Activated naive CD4-positive, alpha-beta T cell treated with anti-CD3 and anti-CD28 coated beads, Interleukin-2, amount 50 U/mL, for 16 hours (primary cell): Measurements from ENCODE around the gene NDUFB8.
"Not testable (repeated sequence)": the region's sequence is repeated elsewhere in the genome, so short reads cannot be mapped to it uniquely, and the experiment has no call there.

Experiments
- DNase-seq: peaks from one replicate; pipeline ENCODE4 v3.0.0-alpha.2; 2020

NDUFB8 gene

DNA sequence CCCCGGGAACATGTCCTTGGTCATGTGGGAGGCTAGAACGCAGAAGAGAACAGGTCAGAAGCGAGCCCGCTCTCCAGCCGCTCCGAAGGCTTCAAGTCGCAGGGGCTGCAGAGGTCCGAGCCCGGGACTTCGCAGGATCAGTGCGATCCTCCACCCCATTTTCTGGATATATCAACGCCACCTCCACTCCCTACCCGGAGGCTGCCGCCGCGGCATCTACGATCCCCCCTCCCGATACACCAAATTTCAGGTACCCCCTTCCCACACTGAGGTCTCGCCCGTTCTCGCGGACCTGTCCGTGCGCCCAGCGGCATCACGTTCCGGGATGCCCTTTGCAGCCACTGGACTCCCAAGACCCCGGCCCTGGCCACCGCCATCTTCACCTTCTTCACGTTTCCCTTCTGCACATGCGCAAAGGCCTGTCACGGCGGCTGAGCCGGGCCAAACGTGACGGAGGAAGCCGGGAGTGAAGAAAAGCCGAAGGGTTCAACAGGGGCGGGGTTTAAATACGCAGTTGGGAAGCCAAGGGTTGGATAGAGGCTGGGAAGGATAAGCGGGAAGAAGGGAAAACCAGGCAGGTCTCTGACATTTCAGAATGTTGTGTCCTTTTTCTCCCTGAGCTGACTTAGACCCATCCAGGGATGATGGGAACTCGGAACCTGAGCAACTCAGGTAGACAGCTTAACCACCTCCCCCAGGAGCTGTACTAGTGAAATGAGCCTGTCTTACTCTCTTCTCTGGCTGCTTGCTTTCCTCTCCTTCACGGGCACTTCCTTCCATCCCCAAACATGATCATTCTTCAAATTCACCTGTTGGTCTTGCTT lies at the start of gene NDUFB8:
Gene NDUFB8, minus strand, starts transcription at position 397 of the 824 bp plus-strand sequence. Its CDS starts 20 bp downstream, at position 377.
- peak; percentile 87 for DNase-seq

DNA sequence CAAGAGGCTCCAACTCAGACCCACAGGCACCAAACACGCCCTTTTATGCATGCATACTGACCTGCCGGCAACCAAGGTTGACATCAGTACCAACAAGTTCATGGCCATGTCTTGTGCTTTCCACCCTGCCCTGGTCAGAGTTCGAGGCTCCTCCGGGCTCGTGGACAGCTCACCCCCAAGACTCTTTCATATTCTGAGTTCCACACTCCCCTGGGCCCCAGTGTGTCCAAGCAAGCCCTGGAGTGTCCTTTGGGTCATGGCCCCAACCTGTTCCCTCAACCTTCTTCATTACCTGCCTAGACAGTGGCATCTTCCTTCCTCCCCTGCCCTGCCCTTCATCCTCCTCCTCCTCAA lies 46.6 kb upstream of the NDUFB8 start:
- no peak for DNase-seq

DNA sequence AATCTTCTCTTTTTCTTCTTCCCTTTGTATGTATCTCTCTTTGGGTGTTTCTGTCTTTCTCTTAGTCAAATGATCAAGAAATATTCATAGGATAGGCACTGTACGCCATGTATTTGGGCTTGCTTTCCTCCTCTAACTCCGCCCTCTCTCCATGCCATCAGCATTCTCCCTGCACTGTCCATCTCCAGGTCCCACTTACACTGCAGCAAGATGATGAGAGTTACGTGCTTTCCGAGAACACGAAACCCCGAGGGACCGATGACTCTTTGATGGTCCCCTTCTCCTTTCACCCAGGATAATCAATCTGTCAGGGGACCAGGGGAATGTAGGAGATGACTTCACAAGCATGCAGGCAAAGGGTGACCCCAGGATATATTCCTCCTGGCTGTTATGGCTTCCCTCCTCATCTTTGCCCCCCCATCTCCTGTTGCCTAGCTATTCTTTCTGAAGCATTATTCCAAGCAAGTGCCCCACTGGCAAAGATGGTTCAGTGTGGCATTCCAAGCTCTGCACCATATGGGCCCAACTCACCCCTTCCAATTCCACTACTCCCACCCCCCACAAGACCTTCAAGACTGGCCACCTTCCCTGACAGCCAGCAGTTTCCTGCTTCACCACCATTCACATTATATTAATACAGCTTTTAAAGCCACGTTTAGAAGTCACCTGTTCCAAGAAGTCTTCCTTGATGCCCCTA lies 46.1 kb upstream of the NDUFB8 start:
- DNase-seq, result no peak

DNA sequence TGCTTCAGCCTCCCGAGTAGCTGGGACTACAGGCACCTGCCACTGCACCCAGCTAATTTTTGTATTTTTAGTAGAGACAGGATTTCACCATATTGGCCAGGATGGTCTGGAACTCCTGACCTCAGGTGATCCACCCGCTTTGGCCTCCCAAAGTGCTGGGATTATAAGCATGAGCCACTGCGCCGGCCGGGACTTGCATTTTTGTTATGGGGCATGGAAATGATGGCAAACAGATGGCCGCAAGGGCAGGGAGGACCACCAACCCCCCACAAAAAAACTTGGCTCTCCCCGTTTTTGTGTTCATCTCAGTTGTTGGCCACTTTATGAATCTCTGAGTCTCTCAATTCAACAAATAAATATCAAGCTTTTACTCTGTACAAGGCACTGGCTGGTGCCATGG lies 45.5 kb upstream of the NDUFB8 start:
- DNase-seq, result not testable (repeated sequence)

DNA sequence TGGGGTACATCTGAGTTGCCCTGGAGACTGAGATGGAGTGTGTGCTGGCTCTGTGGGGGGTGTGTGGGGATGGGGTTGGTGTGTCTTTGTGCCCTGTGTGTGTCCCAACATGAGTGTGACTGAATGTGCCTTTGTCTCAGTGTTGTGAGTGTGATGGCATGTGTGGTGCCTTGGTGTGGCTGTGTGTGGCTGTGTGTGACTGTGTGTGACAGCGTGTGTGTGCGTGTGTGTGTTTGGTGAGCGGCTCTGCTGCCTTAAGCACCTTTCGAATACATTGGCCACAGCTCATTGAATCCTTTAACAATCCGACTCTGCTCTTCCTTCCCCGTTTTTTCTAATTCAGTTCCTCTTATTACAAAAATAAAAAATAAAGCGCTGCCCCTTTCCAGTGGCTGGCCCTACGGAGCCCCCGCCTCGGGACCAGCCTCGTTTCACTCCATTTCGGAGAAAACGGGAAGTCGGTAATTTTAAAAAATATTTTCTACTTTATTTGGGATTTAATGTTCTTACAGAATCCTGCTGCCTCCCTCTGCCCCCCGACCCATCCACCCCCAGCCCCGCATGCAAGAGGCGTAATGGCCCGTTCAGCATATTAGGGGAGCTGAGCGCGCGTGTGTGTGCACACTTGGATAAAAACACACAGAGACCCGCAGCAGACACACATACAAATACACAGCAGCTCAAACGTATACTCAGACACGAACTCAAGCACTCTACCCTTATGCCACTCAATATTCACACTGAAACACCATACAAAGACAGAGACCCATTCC lies 41.6 kb upstream of the NDUFB8 start:
- DNase-seq, result no peak

DNA sequence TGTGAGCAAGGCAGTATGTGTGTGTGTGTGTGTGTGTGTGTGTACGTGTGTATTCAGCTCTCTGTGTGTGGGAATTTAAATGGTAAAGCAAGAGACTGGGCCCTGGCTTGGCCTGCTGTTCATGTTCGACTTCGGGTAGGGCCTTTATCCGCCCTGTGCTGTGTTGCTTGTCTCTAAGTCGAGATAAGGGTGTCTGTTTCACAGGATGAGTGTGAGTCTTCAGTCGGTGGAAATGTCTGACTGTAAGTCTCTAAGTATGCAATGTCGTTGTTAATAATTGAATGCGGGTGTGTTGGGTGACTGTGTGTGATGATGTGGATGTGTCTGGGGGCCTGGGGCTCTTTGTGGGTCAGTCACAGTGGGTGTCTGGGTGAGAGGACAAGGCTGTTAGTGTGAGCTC lies 40.8 kb upstream of the NDUFB8 start:
- DNase-seq, result no peak

DNA sequence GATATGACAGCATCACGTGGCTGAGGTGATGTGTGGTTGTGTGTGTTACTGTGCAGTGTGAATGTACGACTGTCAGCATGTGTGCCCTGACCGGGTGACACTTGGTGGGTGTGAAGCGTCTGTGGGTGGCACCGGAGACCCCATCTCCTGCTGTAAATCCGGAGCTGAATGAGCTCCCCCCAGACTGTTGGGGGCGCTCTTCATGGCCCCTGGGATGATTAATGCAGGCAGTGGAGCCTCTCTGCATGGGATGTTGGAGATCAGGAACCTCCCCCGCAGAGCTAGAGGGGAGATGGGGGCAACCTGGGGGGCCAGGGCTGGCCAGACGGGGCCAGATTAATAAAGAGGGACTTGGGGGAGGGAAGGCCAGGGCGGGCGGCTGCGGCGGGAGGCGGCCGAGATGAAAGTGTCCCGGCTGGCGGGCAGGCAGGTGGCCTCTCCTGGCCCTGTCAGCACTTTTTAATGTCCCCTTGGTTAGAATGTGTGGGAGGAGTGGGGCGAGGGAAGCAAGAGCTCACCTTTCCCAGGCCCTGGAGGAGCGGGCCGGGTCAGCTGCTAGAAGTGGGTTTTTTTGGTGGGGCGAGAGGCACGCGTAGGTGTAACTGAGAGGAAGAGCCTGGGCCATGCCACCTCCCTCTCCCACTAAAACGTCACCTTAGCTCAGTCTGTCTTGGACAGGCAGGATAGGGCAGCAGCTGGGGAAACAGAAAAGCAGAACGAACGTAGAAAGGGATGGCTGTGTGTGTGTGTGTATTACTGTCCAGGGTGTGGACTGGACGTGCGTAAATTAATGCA lies 40.2 kb upstream of the NDUFB8 start:
- DNase-seq, result no peak

DNA sequence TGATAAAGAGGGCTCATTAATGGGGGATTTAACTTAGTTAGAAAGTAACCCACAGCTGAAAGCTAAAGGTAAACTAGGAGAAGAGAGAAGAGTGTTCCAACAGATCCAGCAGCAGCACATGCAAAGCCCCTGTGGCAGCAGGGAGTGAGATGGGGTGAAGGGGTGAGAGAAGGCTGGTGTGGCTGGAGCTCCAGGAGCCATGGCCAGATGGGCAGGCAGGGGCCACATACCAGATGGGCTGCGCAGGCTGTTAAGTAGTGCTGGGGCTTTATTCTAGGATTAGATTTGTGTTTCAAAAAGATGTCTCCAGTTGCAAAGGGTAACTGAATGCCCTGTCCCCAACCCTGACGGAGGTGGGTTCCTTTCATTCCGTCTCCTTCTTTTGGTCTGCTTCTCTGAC lies 39.2 kb upstream of the NDUFB8 start:
- no peak for DNase-seq

DNA sequence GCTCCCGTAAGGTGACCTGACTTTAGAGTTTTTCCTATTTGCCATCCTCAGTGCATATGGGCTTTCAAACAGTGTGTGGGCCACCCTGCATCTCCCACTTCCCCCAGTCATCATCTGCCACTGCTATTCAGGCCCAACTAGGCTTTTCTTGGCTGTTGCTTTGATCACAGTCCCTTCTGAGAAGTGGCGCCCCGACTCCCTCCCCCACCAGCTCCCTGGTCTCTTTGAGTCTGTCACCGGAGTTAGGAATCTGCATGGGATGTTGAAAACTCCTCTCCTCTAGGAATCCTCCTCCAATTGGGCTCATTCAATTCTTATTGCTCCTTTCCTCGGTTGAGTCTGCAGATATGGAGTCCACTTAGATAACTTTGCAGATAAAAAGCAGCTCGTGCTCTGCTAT lies 38.2 kb upstream of the NDUFB8 start:
- no peak for DNase-seq

DNA sequence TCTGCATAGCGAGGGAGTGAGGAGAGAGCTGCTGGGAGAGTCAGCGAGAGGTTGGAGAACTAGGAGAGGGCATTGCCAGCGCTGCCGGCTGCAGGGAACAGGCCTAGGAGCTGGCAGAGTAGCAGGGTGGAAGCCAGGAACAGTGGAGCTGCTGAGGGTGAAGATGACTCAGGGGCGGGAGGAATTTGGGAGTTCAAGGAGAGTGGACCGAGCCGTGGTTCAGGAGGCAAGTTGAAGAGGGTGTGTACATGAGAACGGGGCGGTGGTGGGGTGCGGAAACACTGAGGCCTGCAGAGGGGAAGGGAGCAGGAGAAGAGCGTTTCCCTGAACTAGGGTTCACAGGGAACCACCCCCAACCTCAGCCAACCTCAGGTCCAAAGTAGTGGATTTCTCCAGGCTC lies 37.6 kb upstream of the NDUFB8 start:
- DNase-seq, result no peak

DNA sequence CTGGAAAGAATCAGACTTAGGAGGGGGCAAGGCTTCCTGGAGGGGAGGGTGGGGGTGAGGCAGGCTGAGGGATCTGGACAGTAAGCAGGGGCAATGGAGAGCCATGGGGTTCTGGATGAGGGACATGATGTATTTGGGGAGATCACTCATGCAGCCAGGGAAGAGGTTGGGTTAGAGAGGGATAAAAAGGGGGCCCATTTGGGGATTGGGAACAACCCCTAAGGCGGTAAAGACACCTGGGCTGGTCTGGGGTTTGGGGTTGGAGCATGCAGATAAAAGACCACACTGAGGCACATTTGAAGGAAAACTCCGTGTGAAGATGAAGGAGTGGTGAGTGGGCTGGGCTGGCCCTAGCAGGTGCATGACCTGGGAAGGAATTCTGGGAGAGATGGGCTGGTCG lies 36.9 kb upstream of the NDUFB8 start:
- no peak for DNase-seq

DNA sequence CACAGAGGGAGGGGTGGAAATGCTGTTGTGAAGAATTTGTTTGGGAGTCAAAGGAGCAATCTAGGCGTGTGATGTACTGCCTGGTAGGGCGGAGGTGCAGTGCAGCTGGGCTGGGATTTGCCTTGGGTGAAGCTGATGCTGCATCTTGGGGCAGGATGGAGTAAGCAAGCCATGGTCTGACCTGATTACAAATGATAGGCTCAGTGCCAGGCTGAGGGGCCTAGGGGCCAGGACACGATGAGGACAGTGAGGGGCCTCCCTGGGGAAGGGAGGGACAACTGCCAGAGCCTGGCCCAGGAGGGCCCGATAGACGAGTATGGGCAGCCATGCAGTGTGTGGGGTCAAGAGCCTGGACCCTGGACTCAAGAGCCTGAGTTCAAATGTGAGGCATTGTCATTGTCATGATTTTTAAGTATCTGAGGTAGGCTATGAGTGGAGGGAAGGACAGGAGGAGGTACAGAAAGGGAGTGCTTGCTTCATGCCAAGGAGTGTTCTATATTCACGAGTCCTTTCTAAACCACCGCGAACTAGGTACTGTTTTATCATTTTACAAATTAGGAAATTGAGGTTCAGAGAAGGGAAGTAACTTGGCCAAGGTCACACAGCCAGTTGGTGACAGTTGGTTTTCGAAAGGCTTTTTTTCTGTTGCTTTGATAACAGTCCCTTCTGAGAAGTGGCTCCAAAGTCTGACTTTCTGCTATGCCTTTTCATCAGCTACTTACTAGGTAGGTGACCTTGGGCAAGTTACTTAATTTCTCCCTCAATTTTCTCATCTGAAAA lies 35.7 kb upstream of the NDUFB8 start:
- no peak for DNase-seq

DNA sequence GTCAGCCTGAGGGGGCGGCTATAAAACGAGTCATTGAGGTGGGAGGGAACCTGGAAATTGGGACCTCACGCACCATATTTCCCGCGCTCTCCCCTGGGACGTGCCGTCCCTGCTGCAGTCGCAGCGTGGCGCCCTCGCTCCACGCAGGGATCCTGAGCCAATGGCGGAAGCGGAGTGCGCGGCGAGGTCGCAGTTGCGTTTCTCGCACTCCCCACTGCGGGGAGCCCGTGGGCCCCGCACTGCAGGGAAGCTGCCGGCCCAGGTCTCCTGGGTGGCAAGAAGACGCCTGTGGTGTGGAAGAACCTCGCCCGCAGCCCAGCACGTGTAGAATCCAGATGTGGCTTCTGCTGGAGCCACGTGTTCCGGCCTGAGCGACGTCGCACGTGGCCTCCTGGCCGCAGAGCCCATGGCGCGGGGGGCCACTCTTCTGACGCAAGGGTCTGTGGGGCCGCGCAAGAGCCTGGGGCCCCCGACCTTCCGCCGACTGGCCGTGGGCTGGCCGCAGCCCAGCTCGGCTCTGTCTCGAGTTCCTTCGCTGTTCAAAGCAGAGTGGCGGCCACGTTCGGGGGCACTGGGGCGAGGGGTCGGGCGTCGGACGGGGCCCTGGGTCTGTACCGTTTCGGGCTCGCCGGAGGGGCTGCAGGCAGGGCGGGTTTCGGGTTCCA lies 32.5 kb upstream of the NDUFB8 start:
- peak; percentile 85 for DNase-seq

DNA sequence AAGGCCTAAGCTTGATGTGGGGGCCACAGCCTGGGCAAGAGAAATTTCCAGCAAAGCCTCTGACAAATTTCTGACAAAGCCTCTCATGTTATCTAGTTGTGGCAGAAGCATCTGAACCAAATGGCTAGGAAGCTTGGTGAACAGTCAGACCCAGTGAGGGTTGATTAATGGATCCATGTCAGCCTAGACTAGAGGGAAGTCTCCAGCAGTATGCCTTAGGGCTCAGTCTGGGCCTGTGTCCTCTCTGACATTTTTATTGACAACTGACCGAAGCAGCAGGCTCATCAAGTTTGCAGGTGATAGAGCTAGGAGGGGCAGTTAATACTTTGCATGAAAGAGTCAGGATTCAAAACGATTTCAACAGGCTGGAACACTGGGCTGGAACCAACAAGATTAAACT lies 31.3 kb upstream of the NDUFB8 start:
- no peak for DNase-seq

DNA sequence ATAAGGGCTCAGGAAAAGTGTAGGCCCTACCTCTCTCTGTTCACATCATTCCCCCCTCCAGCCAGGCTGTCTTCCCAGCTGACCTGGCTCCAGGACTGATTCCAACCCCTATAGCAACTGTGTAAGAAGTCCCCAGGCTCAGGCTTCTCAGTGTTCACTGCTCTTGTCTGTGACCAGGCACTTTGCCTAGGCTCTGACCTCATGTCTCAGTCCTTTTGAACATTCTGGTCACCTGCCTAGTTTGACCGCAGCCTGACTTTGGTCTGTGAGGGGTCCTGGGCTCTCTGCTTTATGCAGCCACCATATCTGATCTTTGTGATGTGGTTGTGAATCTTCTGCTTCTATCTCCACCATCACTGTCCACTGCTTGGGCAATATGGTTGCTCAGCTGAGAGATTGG lies 30.6 kb upstream of the NDUFB8 start:
- no peak for DNase-seq

DNA sequence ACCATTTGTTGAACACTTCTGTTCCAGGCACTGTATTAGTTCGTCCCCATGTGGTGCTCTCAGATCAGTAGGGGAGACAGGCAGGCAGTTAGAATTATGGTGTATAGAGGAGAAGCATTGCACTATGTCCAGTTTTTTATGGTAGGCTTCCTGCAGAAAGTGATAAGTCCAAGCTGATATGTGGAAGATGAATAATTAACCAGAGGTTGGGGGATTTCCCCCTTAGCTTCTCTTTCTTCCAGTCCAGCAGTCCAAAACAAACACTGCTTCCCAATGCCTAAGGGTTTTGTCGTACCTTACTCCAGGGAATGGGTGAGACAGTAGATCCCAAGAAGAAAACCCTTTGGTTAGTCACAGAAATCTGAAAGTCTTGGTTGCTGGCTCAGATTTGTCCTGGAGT lies 25.2 kb upstream of the NDUFB8 start:
- DNase-seq, result no peak

DNA sequence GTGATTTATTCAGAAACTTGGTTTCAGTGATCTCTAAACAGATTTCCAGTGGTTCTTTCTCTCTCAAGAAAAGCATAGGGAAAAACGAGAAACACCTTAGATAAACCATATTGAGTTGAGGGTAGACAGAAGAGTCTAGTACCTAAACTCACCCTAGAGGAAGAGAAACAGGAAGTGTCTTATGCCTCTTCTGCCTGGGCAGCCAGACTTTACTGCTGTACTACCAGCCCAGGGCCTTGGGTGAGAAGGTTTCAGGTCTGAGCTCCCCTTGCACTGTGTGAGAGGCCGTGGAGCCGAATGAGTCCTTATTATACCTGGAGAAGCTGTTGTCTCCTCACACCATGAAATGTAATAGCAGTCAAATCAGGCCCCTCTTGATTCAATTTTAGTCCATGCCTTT lies 24.3 kb upstream of the NDUFB8 start:
- DNase-seq, result no peak

DNA sequence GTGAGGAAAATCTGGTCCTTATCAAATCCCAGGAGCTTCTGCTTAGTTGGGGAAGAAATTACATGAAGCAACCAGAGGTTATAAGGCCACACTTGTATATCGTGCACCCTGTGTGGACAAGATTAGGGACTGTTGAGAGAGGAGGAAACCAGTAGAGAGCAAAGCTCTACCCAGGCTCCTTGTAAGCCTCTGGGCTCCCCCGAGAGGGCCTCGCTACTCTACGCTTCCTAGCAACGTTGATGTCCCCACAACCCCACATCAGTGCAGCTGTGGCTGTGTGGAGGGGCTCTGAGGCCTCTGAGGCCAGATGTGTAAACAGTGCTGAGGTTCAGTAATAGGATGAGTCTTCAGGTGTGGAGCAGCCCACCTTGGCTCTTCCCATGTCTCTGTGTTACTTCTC lies 22.1 kb upstream of the NDUFB8 start:
- DNase-seq, result no peak

DNA sequence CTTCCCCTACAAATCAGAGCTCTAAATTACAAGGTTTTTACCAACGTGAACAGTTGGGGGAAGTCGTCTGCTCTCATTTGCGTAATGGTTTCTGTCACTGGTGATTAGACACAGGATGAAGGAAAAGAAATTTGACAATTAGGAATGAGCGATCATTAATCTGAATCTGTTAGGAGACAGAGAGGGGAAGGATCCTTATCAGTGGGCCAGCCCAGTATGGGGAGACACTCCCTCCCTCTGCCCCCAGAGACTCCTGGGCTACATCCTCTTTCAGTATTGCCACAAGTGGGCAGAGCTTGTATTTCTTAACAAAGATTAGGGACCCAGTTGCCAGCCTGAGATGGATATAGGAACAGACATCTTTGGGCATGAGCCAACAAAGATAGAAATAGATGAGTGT lies 21.5 kb upstream of the NDUFB8 start:
- DNase-seq, result no peak

DNA sequence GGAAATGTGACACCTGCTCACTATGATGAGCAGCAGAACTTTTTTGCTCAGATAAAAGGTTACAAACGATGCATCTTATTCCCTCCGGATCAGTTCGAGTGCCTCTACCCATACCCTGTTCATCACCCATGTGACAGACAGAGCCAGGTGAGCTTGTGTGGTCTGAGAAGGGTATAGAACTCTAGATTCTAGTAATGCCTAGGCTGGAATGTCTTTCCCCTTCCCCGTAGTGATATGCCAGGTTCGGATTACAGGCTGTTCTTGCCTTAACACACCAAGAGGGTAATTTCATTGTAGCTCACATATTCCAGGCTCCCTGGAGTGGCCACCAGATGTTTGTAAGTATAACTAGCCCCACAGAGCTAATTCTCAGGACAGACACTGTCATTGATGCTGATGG lies 15.3 kb upstream of the NDUFB8 start:
- no peak for DNase-seq

DNA sequence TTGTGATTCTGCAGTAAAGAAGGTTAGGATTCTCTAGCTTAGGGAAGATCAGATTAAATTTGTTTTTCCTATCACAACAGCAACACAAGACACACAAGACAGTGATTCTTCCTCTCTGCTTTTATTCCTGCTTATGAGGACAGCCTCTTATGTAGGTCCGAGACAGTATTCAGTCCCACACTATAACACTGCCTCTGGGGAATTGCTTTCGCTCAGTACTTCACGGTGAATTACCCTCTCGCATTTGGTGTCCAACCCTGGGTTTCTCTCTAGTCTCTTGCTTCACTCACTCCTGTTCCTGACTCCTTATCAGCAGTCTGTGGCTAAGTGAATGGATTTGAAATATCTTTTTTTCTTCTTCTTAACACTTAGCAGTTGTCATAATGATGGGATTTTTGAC lies 7.8 kb upstream of the NDUFB8 start:
- DNase-seq, result no peak
